ENCODE results near the gene ABHD12B. TPM values are rescaled to one million over a fixed set of nuclear protein-coding genes. Genes with fewer than 3 reads are reported as not detected.
"Not testable (repeated sequence)": the region's sequence is repeated elsewhere in the genome, so short reads cannot be mapped to it uniquely, and the experiment has no call there.

The ABHD12B gene
- total RNA-seq, 1 donor from 2014 or later = not detected

DNA sequence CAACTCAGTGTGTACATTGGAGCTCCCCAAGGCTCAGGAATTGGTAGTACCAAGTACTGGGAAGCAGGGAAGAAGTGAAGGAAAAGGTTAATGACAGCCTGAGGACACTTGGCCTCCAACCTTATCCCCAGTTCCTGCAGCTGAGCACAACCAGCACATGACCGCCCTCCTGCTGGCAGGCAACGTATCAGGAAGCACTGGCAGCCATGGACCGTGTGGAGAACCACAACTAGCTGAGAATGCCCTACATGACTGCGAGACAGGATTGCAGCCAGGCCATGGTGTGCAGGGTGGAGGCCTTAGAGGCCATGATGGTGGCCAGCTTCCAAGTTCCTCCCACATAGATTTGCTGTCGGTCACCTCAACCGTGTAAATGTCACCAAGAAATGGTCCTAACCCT is 45.6 kb downstream of the ABHD12B start:
- no peak overlapping the region for H3K4me3 Mint-ChIP-seq
- TF ChIP-seq, protein P1, sequence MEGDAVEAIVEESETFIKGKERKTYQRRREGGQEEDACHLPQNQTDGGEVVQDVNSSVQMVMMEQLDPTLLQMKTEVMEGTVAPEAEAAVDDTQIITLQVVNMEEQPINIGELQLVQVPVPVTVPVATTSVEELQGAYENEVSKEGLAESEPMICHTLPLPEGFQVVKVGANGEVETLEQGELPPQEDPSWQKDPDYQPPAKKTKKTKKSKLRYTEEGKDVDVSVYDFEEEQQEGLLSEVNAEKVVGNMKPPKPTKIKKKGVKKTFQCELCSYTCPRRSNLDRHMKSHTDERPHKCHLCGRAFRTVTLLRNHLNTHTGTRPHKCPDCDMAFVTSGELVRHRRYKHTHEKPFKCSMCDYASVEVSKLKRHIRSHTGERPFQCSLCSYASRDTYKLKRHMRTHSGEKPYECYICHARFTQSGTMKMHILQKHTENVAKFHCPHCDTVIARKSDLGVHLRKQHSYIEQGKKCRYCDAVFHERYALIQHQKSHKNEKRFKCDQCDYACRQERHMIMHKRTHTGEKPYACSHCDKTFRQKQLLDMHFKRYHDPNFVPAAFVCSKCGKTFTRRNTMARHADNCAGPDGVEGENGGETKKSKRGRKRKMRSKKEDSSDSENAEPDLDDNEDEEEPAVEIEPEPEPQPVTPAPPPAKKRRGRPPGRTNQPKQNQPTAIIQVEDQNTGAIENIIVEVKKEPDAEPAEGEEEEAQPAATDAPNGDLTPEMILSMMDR (IDR thresholded peaks at IDR 0.05) = no peak
- ChIA-PET POLR2A (no interaction called here), CTCF (no interaction called here)
- DNase-seq (no peak), ATAC-seq (ENCODE audit: low read depth) (no peak)
- H3K27ac Mint-ChIP-seq = no peak overlapping the region
- no peaks in the 10 kb centered on the region for H3K27me3 Mint-ChIP-seq
- no peaks in the 10 kb centered on the region for H3K36me3 Mint-ChIP-seq (ENCODE audit: low read depth)
- no peaks in the 10 kb centered on the region for H3K4me1 Mint-ChIP-seq
- intact Hi-C loops (cut with micrococcal nuclease) = no loop called here
- H3K9me3 Mint-ChIP-seq = no peaks in the 10 kb centered on the region

DNA sequence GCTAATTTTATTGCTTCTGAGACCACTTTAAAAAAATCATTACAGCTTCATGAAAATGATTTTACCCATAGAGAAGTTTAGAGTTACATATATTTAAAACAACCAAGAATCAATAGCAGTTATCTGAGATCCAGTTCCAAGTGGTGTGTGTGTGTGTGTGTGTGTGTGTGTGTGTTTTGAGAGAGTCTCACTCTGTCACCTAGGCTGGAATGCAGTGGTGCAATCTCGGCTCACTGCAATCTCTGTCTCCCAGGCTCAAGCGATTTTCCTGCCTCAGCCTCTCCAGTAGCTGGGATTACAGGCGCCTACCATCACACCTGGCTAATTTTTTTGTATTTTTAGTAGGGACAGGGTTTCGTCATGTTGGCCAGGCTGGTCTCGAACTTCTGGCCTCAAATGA is 47.7 kb downstream of the ABHD12B start:
- H3K9me3 Mint-ChIP-seq; H3K27ac Mint-ChIP-seq; H3K4me3 Mint-ChIP-seq; DNase-seq; H3K36me3 Mint-ChIP-seq (ENCODE audit: low read depth); intact Hi-C loops (cut with micrococcal nuclease); H3K4me1 Mint-ChIP-seq; CTCF ChIA-PET; POLR2A ChIA-PET; ATAC-seq (ENCODE audit: low read depth); H3K27me3 Mint-ChIP-seq: not testable (repeated sequence)

DNA sequence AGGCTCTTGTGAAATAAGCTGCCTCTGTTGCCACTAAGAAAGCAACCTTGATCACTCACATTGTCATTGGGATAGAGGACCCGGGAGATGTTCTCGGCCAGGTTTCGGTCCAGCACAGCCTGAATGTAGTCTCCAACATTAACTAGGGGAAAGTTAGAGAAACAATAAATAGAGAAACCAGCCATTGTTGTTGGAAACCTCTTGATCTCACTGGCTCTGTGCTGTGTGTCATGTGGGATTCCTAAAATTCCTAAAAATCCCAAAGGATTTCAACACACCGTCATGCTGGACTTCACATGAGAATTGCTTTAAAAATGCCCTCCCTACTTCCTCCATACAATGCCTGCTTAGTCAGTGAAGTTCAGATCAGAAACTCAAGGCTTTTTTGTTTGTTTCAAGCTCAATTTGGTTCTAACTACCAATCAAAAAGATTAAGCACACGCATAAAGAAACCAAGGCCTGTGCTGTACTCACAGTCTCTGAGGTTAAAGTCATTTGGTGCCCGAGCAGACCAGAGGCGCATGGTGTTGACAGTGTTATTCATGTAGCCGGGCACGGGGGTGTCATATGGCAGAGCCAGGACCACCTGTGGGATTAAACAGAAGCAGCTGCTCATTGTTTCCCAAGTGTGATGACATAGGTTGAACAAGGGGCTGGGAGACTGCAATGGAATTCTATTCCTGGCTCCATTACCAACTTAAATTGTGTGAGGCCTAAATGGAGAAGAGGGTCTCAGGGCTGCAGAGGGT is 48.8 kb downstream of the ABHD12B start:
- peaks cover 4% of the 10 kb centered on the region for H3K27me3 Mint-ChIP-seq
- no peaks in the 10 kb centered on the region for H3K9me3 Mint-ChIP-seq
- H3K36me3 Mint-ChIP-seq (ENCODE audit: low read depth) = no peaks in the 10 kb centered on the region
- DNase-seq = no peak
- ChIA-PET POLR2A (no interaction called here), CTCF (no interaction called here)
- no peaks in the 10 kb centered on the region for H3K4me1 Mint-ChIP-seq
- H3K4me3 Mint-ChIP-seq = no peak overlapping the region
- TF ChIP-seq, protein P1 (IDR thresholded peaks at IDR 0.05) = no peak
- intact Hi-C loops (cut with micrococcal nuclease) = no loop called here
- ATAC-seq (ENCODE audit: low read depth) = no peak
- no peak overlapping the region for H3K27ac Mint-ChIP-seq

DNA sequence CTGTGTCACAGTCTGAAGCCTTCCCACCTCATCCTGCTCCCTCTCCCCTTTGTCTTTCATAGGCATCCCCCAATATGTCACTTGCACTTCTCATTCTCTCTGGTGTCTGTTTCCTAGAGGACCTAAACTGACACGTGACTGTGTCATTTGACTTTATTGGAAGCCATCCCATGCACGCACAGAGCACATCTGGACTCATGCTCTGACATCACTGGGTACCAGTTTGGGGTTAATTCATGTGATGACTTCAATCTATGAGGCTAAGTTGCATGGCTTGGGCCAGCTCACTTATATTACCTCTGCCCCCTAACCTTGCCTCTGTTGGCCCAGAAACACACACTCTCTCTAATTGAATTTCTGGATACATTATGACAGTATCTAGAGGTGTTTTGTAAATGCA is 51.0 kb downstream of the ABHD12B start:
- DNase-seq (no peak), ATAC-seq (ENCODE audit: low read depth) (no peak)
- H3K27ac Mint-ChIP-seq = no peak overlapping the region
- no peaks in the 10 kb centered on the region for H3K36me3 Mint-ChIP-seq (ENCODE audit: low read depth)
- ChIA-PET POLR2A (no interaction called here), CTCF (no interaction called here)
- H3K27me3 Mint-ChIP-seq = peaks cover 4% of the 10 kb centered on the region
- intact Hi-C loops (cut with micrococcal nuclease) = no loop called here
- H3K9me3 Mint-ChIP-seq = no peaks in the 10 kb centered on the region
- H3K4me3 Mint-ChIP-seq = no peak overlapping the region
- TF ChIP-seq, protein P1 (IDR thresholded peaks at IDR 0.05) = no peak
- no peaks in the 10 kb centered on the region for H3K4me1 Mint-ChIP-seq

DNA sequence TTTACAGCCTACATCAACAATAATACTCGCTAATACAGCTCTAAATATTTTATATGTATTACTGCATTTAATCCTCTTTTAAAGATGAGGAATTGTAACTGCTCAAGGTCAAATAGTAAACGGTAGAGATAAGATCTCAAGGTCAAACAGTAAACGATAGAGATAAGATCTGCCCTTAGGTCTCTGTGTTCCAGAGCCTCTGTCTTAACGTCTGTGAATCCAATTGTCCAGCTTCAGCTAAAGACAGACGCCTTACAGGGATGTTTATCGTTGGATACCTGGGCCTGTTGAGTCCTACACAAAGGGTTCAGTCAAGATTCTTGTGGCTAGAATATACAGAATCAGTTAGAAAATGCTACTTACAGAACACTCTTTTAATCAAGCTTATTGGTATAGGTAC is 52.4 kb downstream of the ABHD12B start:
- H3K27ac Mint-ChIP-seq = no peak overlapping the region
- peaks cover 4% of the 10 kb centered on the region for H3K27me3 Mint-ChIP-seq
- no peak overlapping the region for H3K4me3 Mint-ChIP-seq
- TF ChIP-seq, protein P1 (IDR thresholded peaks at IDR 0.05) = no peak
- no peaks in the 10 kb centered on the region for H3K4me1 Mint-ChIP-seq
- H3K36me3 Mint-ChIP-seq (ENCODE audit: low read depth) = no peaks in the 10 kb centered on the region
- H3K9me3 Mint-ChIP-seq = no peaks in the 10 kb centered on the region
- ChIA-PET POLR2A (no interaction called here), CTCF (no interaction called here)
- ATAC-seq (ENCODE audit: low read depth) (no peak), DNase-seq (no peak)
- intact Hi-C loops (cut with micrococcal nuclease) = no loop called here

DNA sequence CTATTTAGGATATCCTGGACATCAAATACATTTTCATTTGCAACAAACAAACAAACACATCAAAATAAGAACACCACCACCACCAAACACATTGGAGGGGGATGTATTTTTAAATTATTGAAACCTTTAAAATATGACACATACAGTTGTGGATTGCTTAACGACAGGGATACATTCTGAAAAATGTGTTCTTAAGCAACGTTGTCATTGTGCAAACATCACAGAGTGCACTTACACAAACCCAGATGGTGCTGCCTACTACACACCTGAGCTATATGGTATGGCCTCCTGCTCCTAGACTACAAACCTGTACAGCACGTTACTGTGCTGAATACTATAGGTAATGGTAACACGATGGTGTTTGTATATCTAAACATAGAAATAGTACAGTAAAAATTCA is 53.0 kb downstream of the ABHD12B start:
- DNase-seq (no peak), ATAC-seq (ENCODE audit: low read depth) (no peak)
- H3K4me1 Mint-ChIP-seq = no peaks in the 10 kb centered on the region
- intact Hi-C loops (cut with micrococcal nuclease) = no loop called here
- ChIA-PET CTCF (no interaction called here), POLR2A (no interaction called here)
- TF ChIP-seq, protein P1 (IDR thresholded peaks at IDR 0.05) = no peak
- no peak overlapping the region for H3K4me3 Mint-ChIP-seq
- H3K27ac Mint-ChIP-seq = no peak overlapping the region
- no peaks in the 10 kb centered on the region for H3K36me3 Mint-ChIP-seq (ENCODE audit: low read depth)
- H3K9me3 Mint-ChIP-seq = no peaks in the 10 kb centered on the region
- H3K27me3 Mint-ChIP-seq = peaks cover 6% of the 10 kb centered on the region

All from activated B cell treated with CpG ODN at 0.5 μM for 24 hours (primary cell).